GM12892 (cell line): ENCODE measurements around the gene LASP1.

ENCODE experiments used
- POLR2A ChIP-seq: IDR thresholded peaks from 2 replicates; pipeline ENCODE4 v1.6.1; 2011; ENCODE audit warnings: low read depth, low read length, control low read depth
- POLR2AphosphoS5 ChIP-seq: IDR thresholded peaks from 2 replicates; pipeline ENCODE4 v1.6.1; 2011; ENCODE audit warnings: low read depth, low read length, control low read depth
- TAF1 ChIP-seq: IDR thresholded peaks from 2 replicates; pipeline ENCODE4 v1.6.1; 2011; ENCODE audit warnings: low read depth, mild to moderate bottlenecking, control low read depth, low read length, borderline replicate concordance

DNA sequence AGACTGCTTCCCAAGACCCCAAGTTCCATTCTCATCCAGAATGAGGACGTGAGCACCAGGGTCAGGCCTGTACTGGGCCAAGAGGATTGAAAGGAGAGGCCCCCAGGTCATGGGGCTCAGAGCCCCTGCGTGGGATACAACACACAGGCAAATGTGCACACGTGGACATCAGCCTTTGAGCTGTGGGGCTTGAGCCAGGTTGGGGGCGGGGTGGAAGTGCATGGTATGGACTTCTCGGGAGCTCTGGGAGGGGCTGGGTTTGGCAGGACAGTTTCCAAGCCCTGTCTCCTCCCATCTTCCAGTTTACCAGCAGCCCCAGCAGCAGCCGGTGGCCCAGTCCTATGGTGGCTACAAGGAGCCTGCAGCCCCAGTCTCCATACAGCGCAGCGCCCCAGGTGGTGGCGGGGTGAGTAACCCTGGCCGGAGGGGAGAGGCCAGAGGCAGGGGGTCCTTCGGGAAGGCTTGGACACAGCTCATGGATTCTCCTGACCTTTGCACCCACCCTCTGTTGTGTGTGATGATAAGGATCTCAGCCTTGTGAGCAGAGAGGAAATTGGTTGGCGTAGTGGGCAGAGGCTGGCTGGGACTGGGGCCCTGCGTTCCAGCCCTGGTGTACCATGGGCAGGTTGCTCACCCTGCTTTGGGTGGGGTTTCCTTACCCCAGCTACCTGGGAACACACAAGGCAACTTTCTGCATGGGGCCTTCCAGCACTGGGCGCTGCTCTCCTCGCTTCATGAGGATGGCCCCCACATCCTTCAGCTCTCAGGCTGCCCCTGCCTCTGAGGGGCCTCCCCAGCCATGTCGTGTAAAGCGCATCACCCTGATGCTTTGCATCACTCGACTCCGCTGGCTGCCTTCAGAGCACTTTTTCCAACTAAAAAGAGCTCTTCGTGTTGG lies 45.1 kb downstream of the LASP1 start:
- no peak for TF ChIP-seq POLR2A
- TF ChIP-seq TAF1 = no peak
- TF ChIP-seq POLR2AphosphoS5 = no peak
